CD4-positive, alpha-beta T cell treated with Interleukin-17A for 4 hours (primary cell): ENCODE measurements around the gene C19orf33.
"Not testable (repeated sequence)": the region's sequence is repeated elsewhere in the genome, so short reads cannot be mapped to it uniquely, and the experiment has no call there.

Experiments used
- DNase-seq: peaks from one replicate; pipeline ENCODE4 v3.0.0-alpha.2; 2020; ENCODE audit warnings: mixed read lengths

Gene C19orf33

GRCh38 chr19:38303517-38304351, at the start of gene C19orf33:
Gene C19orf33, plus strand, starts transcription at chr19:38304251. Its CDS starts 11 bp downstream, at chr19:38304262.
- no peak for DNase-seq

GRCh38 chr19:38255383-38256014, 48.6 kb upstream of the C19orf33 start:
- DNase-seq, result no peak

GRCh38 chr19:38261942-38262341, 42.1 kb upstream of the C19orf33 start:
- DNase-seq, result not testable (repeated sequence)

- DNase-seq, result no peak
Observed at GRCh38 chr19:38262585-38263268, 41.3 kb upstream of the C19orf33 start.

GRCh38 chr19:38263689-38264485, 40.2 kb upstream of the C19orf33 start:
- DNase-seq, result peak; percentile 87

- DNase-seq, result peak; percentile 58
Observed at GRCh38 chr19:38264486-38265212, 39.4 kb upstream of the C19orf33 start, which contains the start of gene SPINT2. Gene SPINT2, plus strand, starts transcription at chr19:38264573. Its CDS starts 320 bp downstream, at chr19:38264893.

GRCh38 chr19:38265213-38265861, 38.7 kb upstream of the C19orf33 start:
- no peak for DNase-seq

GRCh38 chr19:38265921-38266429, 38.1 kb upstream of the C19orf33 start:
- DNase-seq, result no peak

- no peak for DNase-seq
Observed at GRCh38 chr19:38266981-38267597, 37.0 kb upstream of the C19orf33 start.

- no peak for DNase-seq
Observed at GRCh38 chr19:38267761-38268483, 36.1 kb upstream of the C19orf33 start.

GRCh38 chr19:38268539-38268938, 35.5 kb upstream of the C19orf33 start:
- DNase-seq, result peak; percentile 8

- DNase-seq, result no peak
Observed at GRCh38 chr19:38270587-38271167, 33.4 kb upstream of the C19orf33 start.

- DNase-seq, result no peak
Observed at GRCh38 chr19:38273499-38273898, 30.6 kb upstream of the C19orf33 start.

GRCh38 chr19:38274739-38275138, 29.3 kb upstream of the C19orf33 start:
- no peak for DNase-seq

GRCh38 chr19:38276942-38277517, 27.0 kb upstream of the C19orf33 start:
- DNase-seq, result no peak

- no peak for DNase-seq
Observed at GRCh38 chr19:38277549-38277948, 26.5 kb upstream of the C19orf33 start.

GRCh38 chr19:38277969-38278680, 25.9 kb upstream of the C19orf33 start:
- no peak for DNase-seq

GRCh38 chr19:38278751-38279150, 25.3 kb upstream of the C19orf33 start:
- no peak for DNase-seq
